Ecto neural progenitor cell (in vitro differentiated cells): Measurements from ENCODE around the gene BBC3.

Experiments
- DNase-seq: peaks from one replicate; pipeline ENCODE4 v3.0.0-alpha.2; 2018; ENCODE audit warnings: low spot score

Gene BBC3

DNA sequence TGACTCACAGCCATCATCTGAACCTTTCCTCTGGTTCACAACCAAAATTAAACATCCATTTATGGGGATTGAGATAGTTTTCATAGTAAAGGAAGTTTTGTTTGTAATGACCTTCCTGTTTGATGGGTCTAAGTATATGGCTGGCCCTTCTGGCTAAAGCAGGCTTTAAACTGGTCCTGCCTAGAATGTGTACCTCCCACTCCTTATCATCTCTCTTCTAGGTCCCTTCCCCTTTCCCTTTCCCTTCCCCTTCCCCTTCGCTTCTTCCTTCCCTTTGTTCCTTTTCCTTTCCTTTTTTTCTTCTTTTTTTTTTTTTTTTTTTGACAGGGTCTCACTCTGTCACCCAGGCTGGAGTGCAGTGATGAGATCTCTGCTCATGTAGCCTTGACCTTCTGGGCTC lies 35.6 kb downstream of the BBC3 start:
- DNase-seq: no peak

- DNase-seq: no peak
Observed at GRCh38 chr19:47190167-47190727, 40.8 kb downstream of the BBC3 start.

- no peak for DNase-seq
Observed at GRCh38 chr19:47188507-47189033, 42.4 kb downstream of the BBC3 start.

DNA sequence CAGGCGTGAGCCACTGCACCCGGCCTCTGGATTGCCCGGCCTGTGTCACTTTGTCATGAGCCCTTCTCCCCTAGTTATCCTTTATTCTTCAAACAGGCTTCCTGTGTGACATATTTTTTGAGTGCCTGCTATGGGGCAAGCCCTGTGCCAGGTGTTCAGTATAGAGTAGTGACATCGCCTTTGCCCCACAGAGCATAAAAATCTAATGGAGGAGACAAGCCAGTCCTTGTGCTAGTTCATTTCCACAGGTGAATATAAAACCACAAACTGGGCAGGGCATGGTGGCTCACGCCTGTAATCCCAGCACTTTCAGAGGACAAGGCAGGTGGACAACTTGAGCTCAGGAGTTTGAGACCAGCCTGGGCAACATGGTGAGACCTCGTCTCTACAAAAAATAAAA lies 43.2 kb downstream of the BBC3 start:
- DNase-seq: no peak

- DNase-seq: no peak
Observed at GRCh38 chr19:47187335-47187655, 43.7 kb downstream of the BBC3 start.

- no peak for DNase-seq
Observed at GRCh38 chr19:47186446-47187334, 44.3 kb downstream of the BBC3 start.

DNA sequence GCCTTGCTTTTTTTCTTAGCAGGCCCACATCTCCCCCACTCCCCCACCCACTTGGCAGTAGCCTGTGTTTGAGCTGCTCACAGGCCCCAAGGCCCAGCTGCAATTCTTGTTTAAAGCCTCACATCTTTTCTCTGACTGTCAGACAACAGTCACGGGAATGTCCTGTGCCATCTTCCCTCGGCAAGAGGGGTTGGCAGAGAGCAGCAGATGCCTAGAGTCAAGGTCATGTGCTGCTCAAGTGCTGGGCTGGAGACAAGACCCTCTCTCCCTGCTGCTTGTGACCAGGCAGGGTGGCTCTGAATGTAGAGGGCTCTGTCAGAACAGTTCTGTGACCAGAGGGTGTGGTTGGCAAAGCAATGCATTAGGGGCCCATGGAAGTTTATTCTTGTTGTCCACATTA lies 47.4 kb downstream of the BBC3 start:
- no peak for DNase-seq

DNA sequence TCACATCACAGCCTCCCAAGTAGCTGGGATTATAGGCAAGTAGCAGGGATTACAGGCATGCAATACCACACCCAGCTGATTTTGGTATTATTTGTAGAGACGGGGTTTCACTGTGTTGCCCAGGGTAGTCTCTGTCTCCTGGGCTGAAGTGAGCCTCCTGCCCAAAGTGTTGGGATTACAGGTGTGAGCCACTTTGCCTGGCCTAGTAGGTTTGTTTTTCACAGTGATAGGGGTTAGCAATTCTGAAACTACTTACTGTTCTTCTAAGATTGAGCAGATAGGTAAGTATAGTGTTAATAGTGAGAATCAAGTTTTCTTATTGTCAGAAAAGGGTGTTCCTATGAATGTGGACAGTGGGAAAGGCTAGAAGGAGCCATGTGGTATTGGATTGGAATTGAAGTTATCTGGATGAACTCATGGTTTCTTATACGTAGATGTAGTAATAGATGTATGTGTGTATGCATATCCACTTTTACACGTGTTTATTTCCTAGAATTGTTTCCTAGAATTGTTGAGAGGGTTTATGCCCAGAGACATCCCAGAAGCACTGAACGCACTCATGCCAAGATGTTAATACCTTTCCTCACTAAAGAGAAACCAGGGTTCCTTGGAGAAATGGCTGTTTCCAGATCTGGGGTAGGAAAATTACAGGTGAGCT lies 51.2 kb downstream of the BBC3 start:
- no peak for DNase-seq

DNA sequence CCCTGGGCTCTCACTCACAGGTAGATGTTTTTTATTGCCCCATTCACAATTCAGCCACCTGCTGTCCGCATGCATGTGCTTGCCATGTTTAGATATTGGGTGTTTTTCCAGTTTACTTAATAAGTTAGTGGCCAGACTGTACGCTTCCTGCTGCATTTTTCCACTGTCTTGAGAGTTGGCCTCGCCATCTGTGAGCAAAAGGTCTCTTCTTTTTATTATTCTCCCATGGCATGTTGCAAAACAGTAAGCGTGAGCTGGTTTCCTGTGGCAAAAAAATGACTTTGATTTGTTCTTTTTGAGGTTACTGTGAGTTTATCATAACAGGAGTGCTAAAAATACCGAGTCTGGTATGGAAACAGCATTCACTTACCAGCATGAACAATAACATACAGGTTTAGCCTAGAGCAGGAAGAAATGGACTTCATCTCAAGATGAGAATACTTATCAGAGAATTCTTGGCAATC lies 54.3 kb downstream of the BBC3 start:
- DNase-seq: no peak

DNA sequence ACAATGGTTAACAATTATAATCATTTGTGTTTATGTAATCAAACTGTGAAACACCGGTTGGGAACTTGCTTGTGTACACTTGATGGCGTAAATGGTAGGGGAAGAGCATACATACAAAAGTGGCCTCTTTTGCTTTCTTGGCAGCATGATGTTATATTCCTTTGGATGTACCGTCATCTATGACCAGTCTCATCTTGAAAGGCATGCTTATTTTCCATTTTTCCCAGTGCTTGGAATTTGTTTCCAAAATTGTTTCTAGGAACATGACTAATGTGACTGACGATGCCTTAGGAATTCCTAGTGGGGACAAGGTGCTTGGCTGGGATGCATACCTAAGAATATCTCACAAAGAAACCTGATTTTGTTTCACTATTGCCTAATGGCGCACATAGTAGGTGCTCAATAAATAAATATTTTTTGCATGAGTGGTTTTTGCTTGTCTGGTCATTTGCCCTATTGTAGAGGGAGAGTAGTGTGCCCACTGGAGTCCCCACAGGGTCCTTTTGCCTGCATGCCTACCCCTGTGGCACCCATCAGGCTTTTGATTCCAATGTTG lies 54.9 kb downstream of the BBC3 start:
- DNase-seq: no peak

DNA sequence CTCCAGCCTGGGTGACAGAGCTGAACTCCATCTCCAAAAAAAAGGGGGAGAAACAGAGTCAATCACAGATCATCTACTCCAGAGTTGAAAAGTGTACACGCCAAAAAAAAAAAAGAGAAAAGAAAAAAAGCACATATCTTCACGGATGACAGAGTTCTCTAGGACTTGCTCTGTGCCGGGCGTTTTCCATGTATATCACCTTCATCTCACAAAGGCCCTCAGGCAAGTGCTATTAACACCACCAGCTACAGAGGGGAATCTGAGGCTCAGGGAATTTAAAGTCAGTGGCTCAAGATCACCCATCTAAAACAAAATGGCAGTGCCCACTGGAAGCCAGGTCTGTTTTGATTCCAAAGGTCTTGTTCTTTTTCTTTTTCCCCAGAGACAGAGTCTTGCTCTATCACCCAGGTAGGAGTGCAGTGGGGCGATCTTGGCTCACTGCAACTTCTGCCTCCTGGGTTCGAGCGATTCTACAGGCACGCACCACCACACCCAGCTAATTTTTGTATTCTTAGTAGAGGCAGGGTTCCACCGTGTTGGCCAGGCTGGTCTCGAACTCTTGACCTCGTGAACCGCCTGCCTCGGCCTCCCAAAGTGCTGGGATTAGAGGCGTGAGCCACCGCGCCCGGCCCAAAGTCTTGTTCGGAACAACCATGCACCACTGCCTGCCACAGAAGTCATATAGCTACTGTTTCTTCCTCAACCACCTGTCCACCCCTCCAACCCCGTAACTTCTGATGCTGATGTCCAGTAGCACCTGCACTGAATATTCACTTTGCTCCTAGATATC lies 58.1 kb downstream of the BBC3 start:
- DNase-seq: no peak
